ENCODE results near the gene POM121C.
"Not testable (repeated sequence)": the region's sequence is repeated elsewhere in the genome, so short reads cannot be mapped to it uniquely, and the experiment has no call there.

GRCh38 chr7:75492020-75492419 is 5.9 kb upstream of the POM121C start, which contains the start of gene SPDYE5:
- not testable (repeated sequence) for TF ChIP-seq CTCF (conservative IDR thresholded peaks at IDR 0.05; ENCODE audit: low read depth, low read length); POLR2A (IDR thresholded peaks at IDR 0.05; ENCODE audit: low read depth, low read length); USF2 (IDR thresholded peaks at IDR 0.05; ENCODE audit: low read depth, low read length); RCOR1 (IDR thresholded peaks at IDR 0.05; ENCODE audit: insufficient replicate concordance, low read length); ELK1 (IDR thresholded peaks at IDR 0.05; ENCODE audit: borderline replicate concordance, low read depth, low read length); RAD21 (IDR thresholded peaks at IDR 0.05; ENCODE audit: low read length); FOS (IDR thresholded peaks at IDR 0.05; ENCODE audit: low read depth, low read length); RFX5 (IDR thresholded peaks at IDR 0.05; ENCODE audit: low read depth, low read length); MXI1 (IDR thresholded peaks at IDR 0.05; ENCODE audit: borderline replicate concordance, low read depth, low read length); SMC3 (IDR thresholded peaks at IDR 0.05; ENCODE audit: low read depth, low read length); BHLHE40 (IDR thresholded peaks at IDR 0.05; ENCODE audit: low read depth, low read length); CEBPB (IDR thresholded peaks at IDR 0.05; ENCODE audit: low read depth, low read length); CHD1 (IDR thresholded peaks at IDR 0.05; ENCODE audit: low read depth, low read length)
